Measurements from ENCODE around the gene IMPA2.
"Not testable (repeated sequence)": the region's sequence is repeated elsewhere in the genome, so short reads cannot be mapped to it uniquely, and the experiment has no call there.

Gene IMPA2

DNA sequence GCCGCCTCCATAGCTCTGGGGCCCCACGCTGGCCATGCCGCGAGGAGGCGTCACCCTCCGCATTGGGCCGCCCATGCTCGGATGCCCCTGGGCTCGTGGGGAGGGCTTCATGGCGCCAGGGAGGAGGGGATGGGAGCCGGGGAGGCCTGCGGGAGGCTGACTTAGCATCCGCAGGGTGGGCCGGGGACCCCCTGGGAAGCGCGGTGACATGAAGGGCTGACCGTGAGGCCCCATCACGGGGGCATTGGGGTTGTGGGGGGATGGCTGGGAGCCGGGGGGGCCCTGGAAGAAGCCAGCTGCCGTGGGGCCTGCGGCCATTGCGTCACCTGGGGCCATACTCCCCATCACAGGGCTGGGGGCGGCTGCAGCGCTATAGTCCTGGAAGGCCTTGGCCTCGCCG is 86.4 kb downstream of the IMPA2 start:
- no peak for DNase-seq (ENCODE audit: low read depth in 2 of 2, low spot score in 1 of 2)

DNA sequence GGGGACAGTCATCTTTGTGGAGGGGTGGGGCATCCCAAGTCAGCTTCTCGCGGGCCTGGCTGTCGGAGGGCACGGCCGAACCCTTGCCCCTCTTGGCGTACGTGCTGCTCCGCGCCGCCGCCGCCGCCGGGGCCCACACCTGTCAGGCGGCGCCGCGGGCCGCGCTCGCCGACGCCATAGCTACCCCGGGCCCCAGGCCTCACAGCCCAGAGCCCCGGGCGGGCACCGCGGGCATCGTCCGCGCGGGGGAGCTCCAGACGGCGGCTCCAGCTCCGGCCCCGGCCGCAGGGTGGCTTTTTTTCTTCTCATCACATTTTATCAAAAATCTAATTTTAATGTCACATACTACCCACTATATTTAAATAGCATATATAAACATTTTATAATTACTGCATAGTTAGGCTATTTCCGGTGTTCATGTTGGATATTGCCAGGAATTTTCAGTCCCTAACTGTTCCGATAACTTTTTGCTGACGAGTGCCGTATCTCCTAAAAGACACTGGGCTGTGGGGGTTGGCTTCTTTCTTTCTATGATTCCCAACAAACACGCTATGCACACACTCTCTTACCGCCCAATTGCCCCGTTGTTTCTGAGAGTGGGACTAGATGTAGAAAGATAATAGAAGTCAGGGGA is 87.1 kb downstream of the IMPA2 start:
- DNase-seq (ENCODE audit: low read depth in 2 of 2, low spot score in 1 of 2), result not testable (repeated sequence)

DNA sequence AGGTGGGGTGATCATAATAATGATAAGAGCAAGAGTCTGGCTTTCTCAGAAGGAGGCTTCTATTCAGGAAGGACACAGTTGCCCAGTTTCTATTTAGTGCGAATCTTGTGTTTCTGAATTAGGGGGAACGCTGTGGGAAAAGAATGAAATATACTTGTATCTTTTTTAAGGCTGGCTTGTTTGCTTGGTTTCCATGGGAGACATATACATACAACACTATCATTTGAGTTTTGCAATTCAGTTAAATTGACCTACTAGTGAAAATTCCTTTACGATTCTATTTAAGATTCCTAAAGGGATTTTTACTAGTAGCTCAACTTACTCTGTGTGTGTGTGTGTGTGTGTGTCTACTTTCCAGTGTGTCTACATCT is 87.6 kb downstream of the IMPA2 start:
- no peak for DNase-seq (ENCODE audit: low read depth in 2 of 2, low spot score in 1 of 2)

DNA sequence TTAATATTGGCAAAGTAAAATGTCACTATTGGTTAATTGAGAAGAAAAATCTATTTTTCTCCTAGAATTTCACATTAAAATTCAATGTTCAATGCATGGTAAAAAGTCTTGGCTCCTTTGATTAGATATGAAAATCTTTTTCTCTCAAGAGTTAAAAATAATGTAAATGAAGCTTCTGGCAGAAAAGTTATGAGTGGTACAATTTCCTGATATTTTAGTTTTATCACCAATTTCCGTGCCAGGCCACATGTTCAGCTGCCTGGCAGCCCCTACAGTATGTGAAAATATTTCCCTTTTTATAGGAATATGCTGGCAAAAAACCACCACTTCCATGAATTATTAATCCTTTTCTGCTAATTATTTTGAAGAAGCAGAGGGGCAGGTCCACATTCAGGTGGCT is 89.8 kb downstream of the IMPA2 start:
- not testable (repeated sequence) for DNase-seq (ENCODE audit: low read depth in 2 of 2, low spot score in 1 of 2)

DNA sequence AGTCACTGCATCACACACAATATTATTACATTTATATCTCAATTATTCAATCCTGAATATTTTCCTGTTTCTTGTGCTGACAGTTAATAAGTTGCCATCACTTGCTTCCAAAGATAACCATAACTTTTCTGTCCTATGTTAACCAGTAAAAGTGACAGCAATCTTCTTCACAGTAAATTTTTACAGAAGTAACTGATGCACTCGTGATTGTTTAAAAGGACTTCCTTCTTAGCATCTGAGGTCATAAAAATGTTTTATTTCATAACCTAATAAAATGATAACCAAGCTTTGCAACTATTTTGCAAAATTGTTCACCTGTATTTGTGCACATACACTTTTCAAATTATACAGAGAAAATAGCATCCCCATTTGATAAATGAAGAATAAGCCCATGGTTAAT is 91.7 kb downstream of the IMPA2 start:
- no peak for DNase-seq (ENCODE audit: low read depth in 2 of 2, low spot score in 1 of 2)

DNA sequence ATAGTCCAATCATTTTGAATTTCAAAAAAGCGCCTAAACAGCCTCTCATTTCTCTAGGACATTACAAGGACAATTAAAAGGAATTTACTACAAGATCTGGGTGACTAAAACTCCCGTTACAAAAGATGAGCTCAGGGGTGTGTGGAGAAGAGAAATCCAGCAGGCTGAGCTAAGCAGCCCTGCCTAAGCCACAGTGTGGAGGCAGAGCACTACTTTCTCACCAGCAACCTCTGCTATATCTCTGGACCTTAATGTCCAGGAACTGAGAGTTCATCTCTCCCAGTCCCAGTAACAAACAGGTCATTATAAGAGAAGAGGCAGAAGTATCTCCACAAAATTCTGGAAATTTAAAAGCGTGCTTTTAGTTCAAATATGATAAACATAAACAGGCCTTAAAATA is 93.4 kb downstream of the IMPA2 start:
- no peak for DNase-seq (ENCODE audit: low read depth in 2 of 2, low spot score in 1 of 2)

DNA sequence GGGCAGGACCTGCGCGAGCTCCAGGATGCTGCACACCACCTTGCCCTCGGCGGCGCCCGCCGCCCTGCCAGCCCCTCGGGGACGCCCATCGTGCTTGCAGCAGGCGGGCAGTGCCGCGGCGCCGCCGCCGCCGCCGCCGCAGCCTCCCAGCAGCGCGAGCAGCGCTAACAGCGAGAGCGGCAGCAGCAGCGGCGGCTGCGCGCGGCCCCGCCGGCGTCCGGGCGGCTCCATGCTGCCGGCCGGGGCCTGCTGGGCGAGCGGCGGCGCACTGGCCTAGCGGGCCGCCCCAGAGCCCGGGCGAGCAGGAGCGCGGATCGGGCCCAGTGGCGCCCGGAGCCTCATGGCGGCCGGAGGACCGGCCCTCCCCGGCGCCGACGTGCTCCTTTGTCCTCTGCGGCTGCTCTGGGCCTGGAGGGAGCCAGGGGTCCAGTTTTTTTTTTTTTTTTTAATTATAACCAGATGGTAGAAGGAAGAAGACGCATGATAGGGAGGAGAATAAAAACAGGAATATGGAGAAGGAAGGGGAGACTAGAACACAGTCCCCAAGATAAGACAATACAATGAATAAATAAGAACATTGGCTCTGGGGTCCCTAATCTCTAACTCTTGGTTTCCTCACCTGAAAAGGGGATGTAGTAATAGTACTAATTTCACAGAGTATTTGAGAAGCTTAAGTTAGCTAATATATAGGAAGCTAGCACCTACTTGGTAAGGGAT is 95.3 kb downstream of the IMPA2 start:
- DNase-seq (ENCODE audit: low read depth in 2 of 2, low spot score in 1 of 2), result no peak

DNA sequence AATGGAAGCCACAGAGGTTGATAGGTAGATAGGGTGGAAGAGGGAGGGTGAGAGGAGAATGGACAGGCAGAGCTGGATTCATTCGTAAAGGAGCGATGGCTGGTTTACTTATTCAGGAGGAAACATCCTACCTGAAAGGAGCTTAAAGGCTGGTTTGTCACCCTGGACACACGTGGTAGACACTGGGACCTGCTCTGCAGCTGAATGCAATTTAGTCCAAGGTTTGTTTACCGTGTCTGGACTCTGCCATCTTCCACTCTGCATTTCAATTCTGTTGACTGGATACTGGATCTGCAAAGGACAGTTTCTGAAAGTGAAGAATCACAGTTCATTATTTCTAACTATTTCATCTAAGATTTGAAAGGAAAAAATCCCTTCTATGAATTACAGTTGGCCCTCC is 96.7 kb downstream of the IMPA2 start:
- DNase-seq (ENCODE audit: low read depth in 2 of 2, low spot score in 1 of 2), result not testable (repeated sequence)

DNA sequence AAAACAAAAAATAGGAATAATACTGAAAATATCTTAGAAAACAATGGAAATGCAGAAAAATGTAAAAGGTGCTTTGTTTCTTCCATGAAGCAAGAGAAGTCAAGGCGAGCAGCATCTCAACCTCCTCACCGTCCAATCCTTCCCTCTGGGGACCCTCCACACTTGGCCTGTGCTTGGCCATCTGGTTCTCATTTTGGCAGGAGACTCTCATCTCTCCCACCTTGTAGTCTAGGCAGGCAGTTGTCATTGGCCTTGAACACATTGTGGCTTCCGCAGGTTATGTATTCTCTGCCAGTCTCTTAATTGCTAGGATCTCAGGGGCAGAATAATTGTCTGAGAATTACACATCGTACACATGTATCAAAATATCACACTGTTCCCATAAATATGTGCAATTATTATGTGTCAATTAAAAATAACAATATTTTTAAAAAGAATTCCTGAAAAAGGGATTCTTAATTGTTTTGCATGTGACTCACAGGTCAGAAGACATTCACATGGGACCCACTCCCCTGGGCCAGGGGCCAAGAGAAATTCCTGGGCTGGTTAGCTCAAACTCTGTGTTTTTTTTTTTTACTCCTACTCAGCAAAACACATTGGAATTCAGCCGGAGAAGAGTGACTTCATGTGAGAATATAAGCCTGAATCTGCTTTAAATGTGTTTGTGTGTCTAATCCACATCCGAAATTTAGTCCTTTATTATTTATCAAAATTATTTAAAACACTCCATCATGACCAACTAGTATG is 98.4 kb downstream of the IMPA2 start:
- no peak for DNase-seq (ENCODE audit: low read depth in 2 of 2, low spot score in 1 of 2)

All from stimulated activated CD8-positive, alpha-beta memory T cell treated with anti-CD3 and anti-CD28 coated beads, Interleukin-4, amount 100 ng/mL, for 4 hours (primary cell).